Mesenchymal stem cell (in vitro differentiated cells and primary cell): ENCODE measurements around the gene CCDC187.

Source experiments
- DNase-seq: peaks from one replicate; pipeline ENCODE4 v3.0.0-alpha.2; 2013
- H2AFZ ChIP-seq: one replicate; pipeline ENCODE4 v1.6.1; 2013; ENCODE audit warnings: low read depth, mild to moderate bottlenecking, control low read depth, inconsistent platforms, low read length, moderate library complexity
- H2AK5ac ChIP-seq: 2 replicates; pipeline ENCODE4 v1.6.1; 2013; ENCODE audit warnings: low read length, moderate library complexity, mild to moderate bottlenecking, inconsistent platforms; ENCODE audit not compliant: severe bottlenecking
- H2BK120ac ChIP-seq: one replicate; pipeline ENCODE4 v1.6.1; 2013; ENCODE audit warnings: low read depth, mild to moderate bottlenecking, inconsistent platforms, low read length, moderate library complexity
- H2BK12ac ChIP-seq, 2 experiments: one replicate each; pipeline ENCODE4 v1.6.1; 2013; ENCODE audit warnings: inconsistent platforms in 2 of 2, low read length in 2 of 2, mild to moderate bottlenecking in 2 of 2, moderate library complexity in 2 of 2, control low read depth in 1 of 2
- H2BK15ac ChIP-seq: one replicate; pipeline ENCODE4 v1.6.1; 2013; ENCODE audit warnings: mild to moderate bottlenecking, low read depth, inconsistent platforms; ENCODE audit not compliant: poor library complexity, severe bottlenecking
- H2BK5ac ChIP-seq: 2 replicates; pipeline ENCODE4 v1.6.1; 2013; ENCODE audit warnings: low read depth, mild to moderate bottlenecking, low read length, control low read depth, inconsistent platforms; ENCODE audit not compliant: poor library complexity, severe bottlenecking
- H3K14ac ChIP-seq, 2 experiments: one replicate each; pipeline ENCODE4 v1.6.1; 2013; ENCODE audit warnings: inconsistent platforms in 2 of 2, low read length in 2 of 2, control low read depth in 1 of 2, mild to moderate bottlenecking in 1 of 2, moderate library complexity in 1 of 2
- H3K18ac ChIP-seq, 2 experiments: one replicate each; pipeline ENCODE4 v1.6.1; 2013; ENCODE audit warnings: inconsistent platforms in 2 of 2, low read length in 2 of 2, control low read depth in 1 of 2, low read depth in 1 of 2, mild to moderate bottlenecking in 1 of 2
- H3K23ac ChIP-seq, 2 experiments: one replicate each; pipeline ENCODE4 v1.6.1; 2013; ENCODE audit warnings: inconsistent platforms in 2 of 2, low read length in 2 of 2, mild to moderate bottlenecking in 2 of 2, moderate library complexity in 2 of 2, control low read depth in 1 of 2
- H3K27ac ChIP-seq: 2 replicates; pipeline ENCODE4 v1.5.1; 2013; ENCODE audit warnings: mild to moderate bottlenecking, moderate library complexity, low read length, control low read depth, inconsistent platforms; ENCODE audit not compliant: poor library complexity, severe bottlenecking
- H3K27me3 ChIP-seq, 2 experiments: 2 replicates each; pipeline versions ENCODE4 v1.6.1 to v1.7.0; 2013; ENCODE audit warnings: low read length in 2 of 2, mild to moderate bottlenecking in 2 of 2, moderate library complexity in 2 of 2, control low read depth in 1 of 2, inconsistent platforms in 1 of 2; ENCODE audit not compliant: control insufficient read depth in 1 of 2, insufficient read depth in 1 of 2
- H3K36me3 ChIP-seq, 2 experiments: 2 replicates each; pipeline versions ENCODE4 v1.6.1 to v1.7.0; 2013; ENCODE audit warnings: low read length in 2 of 2, control low read depth in 1 of 2, inconsistent platforms in 1 of 2, low read depth in 1 of 2, mild to moderate bottlenecking in 1 of 2; ENCODE audit not compliant: insufficient read depth in 2 of 2, control insufficient read depth in 1 of 2
- H3K4ac ChIP-seq, 2 experiments: one replicate each; pipeline ENCODE4 v1.6.1; 2013; ENCODE audit warnings: inconsistent platforms in 2 of 2, low read length in 2 of 2, mild to moderate bottlenecking in 2 of 2, moderate library complexity in 2 of 2, control low read depth in 1 of 2, low read depth in 1 of 2
- H3K4me1 ChIP-seq: 2 replicates; pipeline ENCODE4 v1.6.1; 2013; ENCODE audit warnings: low read depth, low read length, control low read depth; ENCODE audit not compliant: control insufficient read depth, insufficient read depth
- H3K4me2 ChIP-seq: 2 replicates; pipeline ENCODE4 v1.6.1; 2013; ENCODE audit warnings: low read length, mild to moderate bottlenecking, inconsistent platforms; ENCODE audit not compliant: poor library complexity, severe bottlenecking
- H3K4me3 ChIP-seq, 2 experiments: 2 replicates each; pipeline versions ENCODE4 v1.5.1 to v1.7.0; 2013; ENCODE audit warnings: low read length in 2 of 2, mild to moderate bottlenecking in 2 of 2, control low read depth in 1 of 2, low read depth in 1 of 2; ENCODE audit not compliant: insufficient read depth in 1 of 2
- H3K79me1 ChIP-seq: replicated peaks from 2 replicates; pipeline ENCODE4 v1.6.1; 2013; ENCODE audit warnings: mild to moderate bottlenecking, control low read depth, low read length, inconsistent platforms; ENCODE audit not compliant: poor library complexity, severe bottlenecking
- H3K9ac ChIP-seq: 2 replicates; pipeline ENCODE4 v1.7.0; 2013; ENCODE audit warnings: mild to moderate bottlenecking, low read length, moderate library complexity
- H3K9me3 ChIP-seq: 2 replicates; pipeline ENCODE4 v1.7.0; 2013; ENCODE audit warnings: mild to moderate bottlenecking, low read length; ENCODE audit not compliant: control insufficient read depth
- H4K8ac ChIP-seq: one replicate; pipeline ENCODE4 v1.6.1; 2013; ENCODE audit warnings: inconsistent platforms, mild to moderate bottlenecking, low read length, moderate library complexity
- H4K91ac ChIP-seq: one replicate; pipeline ENCODE4 v1.6.1; 2013; ENCODE audit warnings: mild to moderate bottlenecking, low read length, inconsistent platforms
- WGBS: methylation state at CpG from one replicate; pipeline ENCODE4 v1.1.7; 2013; ENCODE audit warnings: mixed read lengths; 5-methylcytosine and 5-hydroxymethylcytosine counted together

Gene CCDC187

GRCh38 chr9:136259836-136260235 is 44.1 kb downstream of the CCDC187 start:
- H3K79me1 ChIP-seq: no peaks in the 10 kb centered on the region
- no peak overlapping the region for H4K91ac ChIP-seq
- H3K4me2 ChIP-seq: no peak overlapping the region
- no peak overlapping the region for H3K4ac ChIP-seq
- H2AK5ac ChIP-seq: no peak overlapping the region
- 90% methylated on average over 17 of the region's 17 CpGs for WGBS
- no peak overlapping the region for H4K8ac ChIP-seq
- H3K27ac ChIP-seq: no peak overlapping the region
- no peak overlapping the region for H2BK15ac ChIP-seq
- no peak overlapping the region for H2BK5ac ChIP-seq
- H3K23ac ChIP-seq: no peak overlapping the region
- no peak overlapping the region for H3K9ac ChIP-seq
- H2BK12ac ChIP-seq: no peak overlapping the region
- no peak overlapping the region for H3K4me3 ChIP-seq
- no peaks in the 10 kb centered on the region for H3K36me3 ChIP-seq
- H3K27me3 ChIP-seq: peaks cover 8 to 53% of the 10 kb centered on the region in 2 experiments
- H3K18ac ChIP-seq: no peak overlapping the region
- no peak overlapping the region for H2BK120ac ChIP-seq
- H2AFZ ChIP-seq: no peak overlapping the region
- H3K14ac ChIP-seq: no peak overlapping the region
- no peaks in the 10 kb centered on the region for H3K9me3 ChIP-seq
- H3K4me1 ChIP-seq: peaks cover 14% of the 10 kb centered on the region
- DNase-seq: no peak

- Histone ChIP-seq H3K27ac (no peak overlapping the region), H3K14ac (no peak overlapping the region), H3K23ac (no peak overlapping the region), H4K8ac (no peak overlapping the region), H2BK12ac (no peak overlapping the region), H4K91ac (no peak overlapping the region), H2BK5ac (no peak overlapping the region), H3K18ac (no peak overlapping the region), H3K27me3 (peaks cover 8 to 50% of the 10 kb centered on the region in 2 experiments), H3K4me1 (peaks cover 17% of the 10 kb centered on the region), H2AFZ (no peak overlapping the region), H3K4me3 (no peak overlapping the region), H3K4me2 (no peak overlapping the region), H3K79me1 (no peaks in the 10 kb centered on the region), H2AK5ac (no peak overlapping the region), H3K9me3 (no peaks in the 10 kb centered on the region), H3K9ac (no peak overlapping the region), H2BK15ac (no peak overlapping the region), H3K36me3 (no peaks in the 10 kb centered on the region), H3K4ac (no peak overlapping the region), H2BK120ac (no peak overlapping the region)
- 55% methylated on average over 4 of the region's 4 CpGs for WGBS
- no peak for DNase-seq
Measured at GRCh38 chr9:136259517-136259813, 44.4 kb downstream of the CCDC187 start.

GRCh38 chr9:136258786-136259516 is 44.9 kb downstream of the CCDC187 start:
- no peak overlapping the region for H3K18ac ChIP-seq
- H2BK15ac ChIP-seq: no peak overlapping the region
- H2AK5ac ChIP-seq: no peak overlapping the region
- H2BK5ac ChIP-seq: no peak overlapping the region
- H3K27me3 ChIP-seq: peaks cover 8 to 46% of the 10 kb centered on the region in 2 experiments
- no peak overlapping the region for H2AFZ ChIP-seq
- H3K23ac ChIP-seq: no peak overlapping the region
- no peak overlapping the region for H3K9ac ChIP-seq
- no peaks in the 10 kb centered on the region for H3K36me3 ChIP-seq
- no peak overlapping the region for H3K27ac ChIP-seq
- H3K4me3 ChIP-seq: no peak overlapping the region
- no peaks in the 10 kb centered on the region for H3K9me3 ChIP-seq
- H4K8ac ChIP-seq: no peak overlapping the region
- peaks cover 17% of the 10 kb centered on the region for H3K4me1 ChIP-seq
- no peaks in the 10 kb centered on the region for H3K79me1 ChIP-seq
- no peak overlapping the region for H3K4me2 ChIP-seq
- whole genome bisulfite sequencing: 89% methylated on average over 20 of the region's 22 CpGs
- H4K91ac ChIP-seq: no peak overlapping the region
- no peak overlapping the region for H2BK12ac ChIP-seq
- H2BK120ac ChIP-seq: no peak overlapping the region
- no peak overlapping the region for H3K4ac ChIP-seq
- DNase-seq: no peak
- no peak overlapping the region for H3K14ac ChIP-seq

- WGBS: 91% methylated on average over 13 of the region's 13 CpGs
- Histone ChIP-seq H3K4ac (no peak overlapping the region), H2AFZ (no peak overlapping the region), H3K27me3 (peaks cover 5 to 40% of the 10 kb centered on the region in 2 experiments), H3K9me3 (no peaks in the 10 kb centered on the region), H3K23ac (no peak overlapping the region), H4K8ac (no peak overlapping the region), H2BK15ac (no peak overlapping the region), H2BK12ac (no peak overlapping the region), H3K4me2 (no peak overlapping the region), H2BK5ac (no peak overlapping the region), H3K27ac (no peak overlapping the region), H2BK120ac (no peak overlapping the region), H3K4me3 (no peak overlapping the region), H3K79me1 (no peaks in the 10 kb centered on the region), H3K9ac (no peak overlapping the region), H2AK5ac (no peak overlapping the region), H4K91ac (no peak overlapping the region), H3K14ac (no peak overlapping the region), H3K18ac (no peak overlapping the region), H3K4me1 (peaks cover 17% of the 10 kb centered on the region), H3K36me3 (no peaks in the 10 kb centered on the region)
- DNase-seq: no peak
Measured at GRCh38 chr9:136258299-136258625, 45.6 kb downstream of the CCDC187 start.
